GM18519 (cell line): ENCODE results near the gene FAM81A.
"Not testable (repeated sequence)": the region's sequence is repeated elsewhere in the genome, so short reads cannot be mapped to it uniquely, and the experiment has no call there.

ENCODE experiments used
- ATAC-seq: cut with Tn5 transposase; IDR thresholded peaks from one replicate; pipeline ENCODE4 v1.9.1; 2021; ENCODE audit warnings: mild to moderate bottlenecking, moderate library complexity; ENCODE audit not compliant: unreplicated experiment, low FRiP score

The FAM81A gene

DNA sequence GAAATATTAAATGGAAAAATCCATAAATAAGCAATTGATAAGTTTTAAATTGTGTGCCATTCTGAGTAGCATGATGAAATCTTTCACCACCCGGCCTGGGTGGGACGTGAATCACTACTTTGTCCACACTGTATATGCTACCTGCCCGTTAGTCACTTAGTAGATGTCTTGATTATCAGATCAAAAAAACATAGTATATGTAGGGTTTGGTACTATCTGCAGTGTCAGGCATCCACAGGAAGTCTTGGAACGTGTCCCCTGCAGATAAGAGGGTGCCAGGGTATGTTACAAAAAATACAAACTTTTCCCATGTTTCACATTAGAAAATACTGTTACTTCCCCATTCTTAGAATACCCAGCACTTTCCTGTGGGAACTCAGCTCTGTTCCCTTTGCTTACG is 35.2 kb downstream of the FAM81A start:
- ATAC-seq: no peak

DNA sequence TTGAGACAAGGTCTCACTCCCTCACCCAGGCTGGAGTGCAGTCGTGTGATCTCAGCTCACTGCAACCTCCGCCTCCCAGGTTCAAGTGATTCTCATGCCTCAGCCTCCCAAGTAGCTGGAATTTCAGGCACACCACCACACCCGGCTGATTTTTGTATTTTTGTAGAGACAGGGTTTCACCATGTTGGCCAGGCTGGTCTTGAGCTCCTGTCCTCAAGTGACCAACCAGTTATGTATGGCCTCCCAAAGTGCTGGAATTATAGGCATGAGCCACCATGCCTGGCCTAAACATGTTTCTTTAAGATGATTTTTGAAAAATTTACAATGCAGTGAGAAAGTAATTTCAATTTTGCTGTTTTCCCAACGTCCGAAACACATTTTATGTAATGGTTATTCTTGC is 37.2 kb downstream of the FAM81A start:
- not testable (repeated sequence) for ATAC-seq

DNA sequence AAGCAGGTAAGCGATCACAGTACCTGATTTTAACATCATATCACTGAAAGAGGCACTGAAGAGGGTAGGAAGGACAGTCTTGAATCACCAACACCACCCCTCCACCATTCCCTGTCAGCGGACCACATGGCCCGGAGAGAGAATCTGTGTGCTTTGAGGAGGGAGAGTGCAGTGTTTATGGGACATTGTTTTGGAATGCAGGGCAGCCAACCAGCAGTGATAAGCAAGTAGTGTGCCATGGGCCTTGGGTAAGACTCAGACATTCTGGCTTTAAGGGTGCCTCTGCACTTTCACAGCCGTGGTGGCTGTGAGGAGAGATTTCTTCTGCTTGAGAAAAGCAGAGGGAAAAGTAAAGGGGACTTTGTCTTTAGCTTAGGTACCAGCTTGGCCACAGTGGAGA is 46.4 kb downstream of the FAM81A start:
- ATAC-seq: no peak

DNA sequence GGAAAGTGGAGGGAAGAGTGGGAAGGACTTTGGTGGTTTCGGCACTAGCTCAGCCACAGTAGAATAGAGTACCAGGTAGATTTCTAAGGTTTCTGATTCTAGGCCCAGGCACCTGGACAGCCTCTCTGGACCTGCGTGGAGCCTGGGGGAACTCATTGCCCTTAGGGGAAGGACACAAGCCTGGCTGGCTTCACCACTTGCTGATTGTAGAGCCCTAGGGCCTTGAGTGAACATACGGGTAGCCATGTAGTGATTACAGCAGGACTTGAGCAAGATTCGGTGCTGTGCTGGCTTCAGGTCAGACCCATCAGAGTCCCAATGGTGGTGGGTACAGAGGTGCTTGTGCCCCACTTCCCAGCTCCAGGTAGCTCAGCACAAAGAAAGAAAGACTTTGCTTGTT is 47.0 kb downstream of the FAM81A start:
- no peak for ATAC-seq

DNA sequence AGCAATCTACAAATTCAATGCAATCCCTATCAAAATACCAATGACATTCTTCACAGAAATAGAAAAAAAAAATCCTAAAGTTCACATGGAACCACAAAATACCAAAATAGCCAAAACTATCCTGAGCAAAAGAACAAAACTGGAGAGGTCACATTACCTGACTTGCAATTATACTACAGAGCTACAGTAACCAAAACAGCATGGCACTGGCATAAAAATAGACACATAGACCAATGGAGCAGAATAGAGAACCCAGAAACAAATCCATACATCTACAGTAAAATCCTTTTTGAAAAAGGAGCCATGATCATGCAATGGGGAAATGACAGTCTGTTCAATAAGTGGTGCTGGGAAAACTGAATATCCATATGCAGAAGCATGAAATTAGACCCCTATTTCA is 51.5 kb downstream of the FAM81A start:
- not testable (repeated sequence) for ATAC-seq

DNA sequence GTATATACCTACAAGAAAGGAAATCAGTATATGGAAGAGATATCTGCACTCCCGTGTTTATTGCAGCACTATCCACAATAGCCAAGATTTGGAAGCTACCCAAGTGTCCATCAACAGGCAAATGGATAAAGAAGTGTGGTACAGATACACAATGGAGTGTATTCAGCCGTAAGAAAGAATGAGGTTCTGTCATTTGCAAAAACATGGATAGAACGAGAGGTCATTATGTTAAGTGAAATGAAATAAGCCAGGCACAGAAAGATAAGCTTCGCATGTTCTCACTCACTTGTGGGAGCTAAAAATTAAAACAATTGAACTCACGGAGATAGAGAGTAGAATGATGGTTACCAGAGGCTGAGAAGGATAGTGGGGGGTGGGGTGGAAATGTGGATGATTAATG is 53.1 kb downstream of the FAM81A start:
- ATAC-seq: no peak

DNA sequence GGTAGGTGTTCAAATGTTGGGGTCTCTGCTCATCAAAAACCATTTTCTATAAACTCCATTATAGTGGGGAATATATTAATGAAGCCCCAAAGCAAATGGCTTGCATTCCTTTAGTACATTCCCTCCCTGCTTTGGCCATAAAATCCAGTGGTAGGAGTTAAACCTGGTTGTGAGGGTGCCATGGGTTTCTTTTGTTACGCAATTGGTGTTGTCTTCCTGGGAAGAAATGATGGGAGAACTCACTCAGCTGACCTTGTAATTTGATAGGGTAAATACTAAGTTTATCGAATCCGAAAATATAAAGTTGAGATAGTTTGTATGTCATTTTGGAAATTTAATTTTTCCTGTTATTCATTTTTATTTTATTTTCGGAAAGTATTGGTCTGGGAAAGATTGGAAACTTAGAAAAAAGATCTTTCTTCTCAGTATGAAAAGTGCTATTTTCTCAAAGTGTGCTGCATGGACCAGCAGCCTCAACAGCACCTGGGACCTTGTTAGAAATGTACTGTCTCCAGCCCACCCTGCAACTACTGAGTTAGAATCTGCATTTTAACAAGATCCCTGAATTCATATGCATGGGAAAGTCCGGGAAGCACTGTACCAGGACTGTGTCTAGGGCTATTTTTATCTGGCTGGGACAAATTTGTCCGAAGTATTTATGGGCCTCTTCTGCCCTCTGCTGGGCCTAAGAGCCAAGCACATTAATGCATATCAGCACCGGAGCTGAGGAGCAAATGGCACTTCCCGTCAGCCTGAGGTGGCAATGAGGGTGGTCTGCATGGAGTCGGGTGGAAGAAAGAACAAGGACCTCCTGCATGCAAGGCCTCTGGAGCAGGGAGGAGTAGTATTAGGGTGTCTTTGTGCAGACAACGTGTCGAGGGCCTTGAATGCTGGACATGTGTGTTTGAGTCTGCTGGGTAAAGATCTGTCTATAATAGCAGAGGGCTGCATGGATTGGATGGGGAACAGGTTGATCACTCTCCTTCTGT is 54.7 kb downstream of the FAM81A start:
- no peak for ATAC-seq

DNA sequence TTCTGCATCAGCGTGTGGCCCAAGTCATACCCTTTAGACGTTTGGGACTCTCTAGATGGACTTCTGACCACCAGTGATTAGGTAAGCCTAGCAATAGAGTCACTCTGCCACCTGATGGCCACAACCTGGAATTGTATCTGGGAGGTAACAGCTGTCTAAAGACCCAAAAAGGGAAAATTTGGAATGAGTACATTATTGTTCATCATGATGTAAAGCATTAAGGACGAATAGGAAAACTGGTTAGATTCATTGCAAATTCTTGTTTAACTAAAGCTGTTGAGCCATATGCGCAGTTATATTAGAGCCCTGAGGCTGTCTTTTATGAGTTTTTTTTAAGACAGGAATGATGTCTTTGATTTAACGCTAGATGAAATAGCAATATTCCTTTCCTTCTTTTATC is 63.6 kb downstream of the FAM81A start:
- ATAC-seq: no peak

DNA sequence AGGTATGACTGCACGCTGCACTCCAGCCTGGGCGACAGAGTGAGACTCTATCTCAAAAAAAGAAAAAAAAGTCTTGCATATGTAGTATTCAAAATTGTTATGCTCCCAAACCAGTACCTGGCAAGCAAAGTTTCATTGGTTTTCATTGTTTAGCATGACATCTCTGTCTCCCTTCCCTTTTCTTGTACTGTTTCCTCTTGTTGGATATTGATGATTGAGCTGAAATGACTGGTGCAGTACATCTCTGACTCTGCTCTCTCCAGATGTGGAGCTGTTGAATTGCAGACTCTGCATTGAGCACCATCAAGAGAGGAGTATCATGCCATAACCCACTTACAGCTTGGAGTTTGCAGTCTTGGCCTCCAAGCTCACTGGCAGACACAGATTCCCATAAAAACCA is 77.2 kb downstream of the FAM81A start:
- ATAC-seq: no peak

DNA sequence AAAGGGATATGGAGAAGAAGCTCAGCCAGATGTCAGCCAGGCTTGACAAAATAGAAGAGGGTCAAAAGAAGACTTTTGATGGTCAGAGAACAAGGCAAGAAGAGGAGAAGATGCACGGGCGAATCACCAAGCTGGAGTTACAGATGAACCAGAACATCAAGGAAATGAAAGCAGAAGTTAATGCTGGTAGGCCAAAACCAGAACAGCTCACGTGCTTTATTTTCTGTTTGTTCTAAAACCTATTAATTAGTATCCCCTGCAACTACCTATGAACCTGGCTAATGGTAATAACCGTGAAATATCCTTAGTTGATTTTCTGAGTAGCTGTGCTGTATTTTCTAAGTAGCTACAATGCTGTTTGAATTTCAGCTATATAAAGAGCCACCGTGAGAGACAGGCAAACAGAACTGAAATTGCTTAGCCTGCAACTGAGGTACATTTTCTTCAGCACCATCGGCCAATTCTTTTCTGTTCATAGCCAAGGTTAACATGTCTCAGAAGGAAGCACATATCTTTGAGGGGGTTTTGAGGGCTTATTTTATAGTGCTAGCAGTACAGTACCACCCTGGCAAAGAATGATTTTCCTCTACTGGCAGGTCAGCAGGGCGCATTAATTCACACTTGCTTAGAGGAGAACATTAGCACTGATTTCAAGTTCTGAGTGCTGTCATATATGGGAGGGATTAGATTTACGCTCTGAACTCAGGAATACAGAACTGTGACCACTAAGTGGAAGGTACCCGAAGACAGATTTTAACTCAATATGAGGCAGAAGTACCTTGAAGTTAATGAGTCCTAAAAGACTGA is 78.9 kb downstream of the FAM81A start:
- ATAC-seq: no peak

DNA sequence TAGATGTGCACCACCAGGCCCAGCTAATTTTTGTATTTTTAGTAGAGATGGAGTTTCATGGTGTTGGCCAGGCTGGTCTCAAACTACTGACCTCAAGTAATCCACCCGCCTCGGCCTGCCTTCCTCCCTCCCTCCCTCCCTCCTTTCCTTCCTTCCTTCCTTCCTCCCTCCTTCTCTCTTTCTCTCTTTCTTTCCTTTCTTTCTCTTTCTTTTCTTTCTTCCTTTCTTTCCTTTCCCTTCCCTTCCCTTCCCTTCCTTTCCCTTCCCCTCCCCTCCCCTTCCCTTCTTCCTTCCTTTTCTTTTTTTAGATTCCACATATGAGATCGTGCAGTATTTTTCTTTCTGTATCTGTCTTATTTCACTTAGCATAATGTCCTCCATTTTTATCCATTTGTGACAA is 81.3 kb downstream of the FAM81A start:
- ATAC-seq: no peak

DNA sequence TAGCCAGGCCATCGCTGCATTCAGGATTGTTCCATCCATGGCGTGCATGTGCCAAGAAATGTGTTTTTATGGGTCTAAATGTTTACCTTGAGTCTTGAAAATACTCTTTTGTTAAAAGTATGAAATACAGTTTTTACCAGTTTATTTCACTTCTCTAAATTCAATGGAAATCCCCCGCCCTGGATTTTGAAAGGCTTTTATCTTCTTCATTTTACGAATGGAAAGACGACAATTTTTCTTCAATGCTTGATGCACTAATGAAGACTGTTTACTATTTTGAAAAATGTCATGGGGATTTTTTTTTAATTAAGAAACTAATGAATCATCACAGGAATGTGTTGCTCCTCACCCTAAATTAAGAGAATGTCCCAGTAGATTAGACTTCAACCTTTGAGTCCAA is 83.5 kb downstream of the FAM81A start:
- no peak for ATAC-seq

DNA sequence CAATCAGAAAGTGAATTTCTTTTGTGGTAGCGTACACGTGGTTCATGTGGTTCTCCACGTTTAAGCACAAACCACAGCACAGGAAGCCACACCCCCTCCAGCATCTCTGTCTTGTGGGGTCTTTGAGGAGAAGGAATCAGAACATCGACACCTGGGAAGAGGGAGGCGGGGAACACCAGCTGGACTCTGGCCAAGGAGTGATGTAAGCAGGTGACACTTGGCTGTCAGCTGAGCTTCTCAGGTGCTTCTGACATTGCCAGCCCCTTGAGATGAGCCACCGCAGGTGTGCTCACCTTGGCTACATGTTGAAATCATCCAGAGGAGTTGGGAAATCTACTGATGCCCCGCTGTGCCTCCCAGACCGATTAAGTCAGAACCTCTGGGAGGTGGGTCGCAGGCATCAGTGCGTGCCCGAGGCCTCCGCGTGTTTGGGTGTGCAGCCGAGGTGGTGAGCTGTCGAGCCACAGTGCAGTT is 85.0 kb downstream of the FAM81A start:
- no peak for ATAC-seq

DNA sequence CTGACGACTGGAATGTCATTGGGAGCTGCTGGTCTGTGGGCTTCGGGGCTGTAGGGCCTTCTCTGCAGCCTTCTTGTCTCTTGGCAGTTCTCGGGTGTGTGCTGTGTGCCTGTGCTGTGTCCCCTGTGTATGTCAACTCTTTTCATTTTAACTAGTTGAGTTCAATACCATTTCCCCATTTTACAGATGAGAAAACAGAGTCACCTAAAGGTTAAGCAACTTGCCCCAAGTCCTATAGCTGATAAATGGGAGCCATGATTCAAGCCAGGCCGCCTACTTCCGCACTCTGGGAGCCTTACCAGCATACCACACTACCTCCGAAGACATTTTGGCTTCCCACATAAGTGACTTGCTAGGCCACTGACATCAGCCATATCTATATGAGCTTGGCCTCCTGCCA is 85.7 kb downstream of the FAM81A start:
- no peak for ATAC-seq

DNA sequence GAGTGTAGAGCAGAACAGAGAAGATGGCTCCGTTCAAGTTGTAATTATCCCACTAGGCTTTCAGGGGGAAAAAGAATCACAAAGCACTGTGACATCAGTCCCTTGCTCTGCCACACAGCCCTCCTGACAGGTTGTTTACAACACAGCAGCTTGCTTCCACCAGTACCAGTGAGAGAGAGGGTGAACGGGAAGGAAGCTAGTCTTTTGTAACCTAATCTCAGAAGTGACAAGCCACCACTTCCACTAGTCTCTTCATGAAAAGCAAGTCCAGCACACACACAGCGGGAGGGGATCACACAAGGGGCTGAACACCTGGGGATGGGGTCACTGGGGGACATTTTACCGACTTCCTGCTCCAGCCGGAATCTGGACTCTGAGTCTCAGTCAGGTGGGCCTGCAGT is 86.3 kb downstream of the FAM81A start:
- no peak for ATAC-seq

DNA sequence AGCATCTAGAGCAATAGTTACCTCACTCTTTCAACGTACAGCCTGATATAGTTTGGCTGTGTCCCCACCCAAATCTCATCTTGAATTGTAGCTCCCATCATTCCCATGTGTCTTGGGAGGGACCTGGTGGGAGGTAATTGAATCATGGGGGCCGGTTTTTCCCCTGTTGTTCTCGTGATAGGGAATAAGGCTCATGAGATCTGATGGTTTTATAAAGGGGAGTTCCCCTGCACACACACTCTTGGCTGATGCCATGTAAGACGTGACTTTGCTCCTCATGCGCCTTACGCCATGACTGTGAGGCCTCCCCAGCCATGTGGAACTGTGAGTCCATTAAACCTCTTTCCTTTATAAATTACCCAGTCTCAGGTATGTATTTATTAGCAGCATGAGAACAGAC is 88.5 kb downstream of the FAM81A start:
- ATAC-seq: not testable (repeated sequence)

DNA sequence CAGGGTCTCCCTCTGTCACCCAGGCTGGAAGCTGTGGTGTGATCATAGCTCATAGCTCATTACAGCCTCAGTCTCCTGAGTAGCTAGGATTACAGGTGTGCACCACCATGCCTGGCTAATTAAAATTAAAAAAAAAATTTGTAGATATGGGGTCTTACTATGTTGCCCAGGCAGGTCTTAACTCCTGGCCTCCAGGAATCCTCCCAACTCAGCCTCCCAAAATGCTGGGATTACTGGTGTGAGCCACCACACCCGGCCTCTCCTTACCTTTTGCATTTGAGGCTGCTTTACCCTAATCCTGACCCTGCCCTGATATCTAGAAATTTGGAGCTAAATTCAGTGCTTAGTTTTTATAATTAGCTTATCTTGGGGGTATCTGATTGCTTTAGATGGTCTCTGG is 90.4 kb downstream of the FAM81A start:
- no peak for ATAC-seq

DNA sequence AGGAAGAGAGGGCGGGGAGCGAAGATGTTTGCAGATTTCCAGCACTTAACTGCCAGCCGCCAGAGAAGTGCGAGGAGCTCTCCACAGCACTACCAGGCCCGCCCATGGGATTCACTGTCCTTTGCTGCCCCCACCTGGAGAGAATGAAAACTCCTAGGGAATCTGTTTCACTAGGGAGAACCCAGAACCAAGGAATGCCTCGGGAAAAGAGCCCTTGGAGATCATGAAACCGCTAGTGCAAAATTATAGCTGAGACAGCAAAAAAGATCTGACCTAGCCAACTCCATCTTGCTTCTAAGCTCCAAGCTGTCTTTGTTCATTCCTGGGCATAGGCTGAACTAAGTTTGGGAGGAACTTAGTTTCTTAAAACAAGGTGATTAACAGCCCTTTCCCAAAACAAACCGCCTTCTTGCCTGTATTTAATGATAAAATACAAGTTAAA is 91.0 kb downstream of the FAM81A start:
- no peak for ATAC-seq

DNA sequence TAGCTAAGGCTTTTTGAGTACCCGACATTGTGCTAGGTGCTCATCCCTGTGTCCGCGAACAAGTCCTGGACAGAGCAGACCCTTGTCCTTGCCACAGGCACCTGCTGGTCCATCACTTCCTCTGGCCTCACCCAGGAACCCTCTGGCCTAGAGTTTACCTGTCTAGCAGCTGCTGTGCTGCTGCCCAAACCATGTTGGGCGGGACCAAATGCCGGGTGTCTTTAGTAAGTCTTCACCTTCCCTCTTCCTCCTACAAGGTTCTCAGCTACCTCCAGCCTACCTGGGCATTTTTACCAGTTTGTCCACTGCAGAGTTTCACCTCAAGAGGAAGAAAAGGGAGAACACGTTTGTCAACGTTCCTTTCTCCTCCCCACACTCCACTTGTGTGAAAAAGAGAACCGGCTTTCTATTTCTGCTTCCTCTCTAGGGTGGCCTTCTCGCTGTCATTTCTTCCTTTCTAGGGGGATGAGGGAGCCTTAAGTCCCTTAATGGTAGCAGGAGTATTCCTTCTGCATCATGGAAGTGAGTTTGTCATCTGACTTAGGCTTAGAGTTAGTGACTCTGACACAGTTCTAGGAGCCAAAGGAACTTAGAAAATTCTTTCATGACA is 93.2 kb downstream of the FAM81A start:
- ATAC-seq: no peak

DNA sequence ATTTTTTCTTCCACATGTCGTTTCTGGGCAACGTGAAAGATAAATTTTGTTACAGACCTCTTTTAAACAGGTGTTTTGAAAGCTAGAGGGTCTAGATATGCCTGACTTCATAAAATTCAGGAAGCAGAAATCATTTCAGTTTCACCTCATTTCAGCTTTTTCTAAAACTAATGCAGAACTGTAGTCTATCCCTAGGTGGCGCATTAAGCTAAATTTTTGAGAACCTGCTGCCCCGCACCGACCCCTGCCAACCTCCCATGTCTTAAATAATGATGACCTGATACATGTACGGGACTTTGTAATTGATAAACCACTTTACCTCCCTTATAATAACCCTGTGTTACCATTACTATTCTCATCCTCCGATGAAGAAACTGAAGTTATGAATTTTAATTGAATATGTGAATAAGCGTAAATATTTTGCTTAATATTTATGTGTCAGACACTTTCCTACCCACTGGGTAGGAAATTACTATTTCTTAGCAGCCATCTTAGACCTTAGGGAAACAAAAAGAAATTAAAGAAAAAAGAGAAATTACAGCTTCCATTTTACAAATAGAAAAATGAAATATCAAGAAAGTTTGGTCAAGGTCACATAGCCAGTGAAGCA is 94.9 kb downstream of the FAM81A start:
- ATAC-seq: no peak

DNA sequence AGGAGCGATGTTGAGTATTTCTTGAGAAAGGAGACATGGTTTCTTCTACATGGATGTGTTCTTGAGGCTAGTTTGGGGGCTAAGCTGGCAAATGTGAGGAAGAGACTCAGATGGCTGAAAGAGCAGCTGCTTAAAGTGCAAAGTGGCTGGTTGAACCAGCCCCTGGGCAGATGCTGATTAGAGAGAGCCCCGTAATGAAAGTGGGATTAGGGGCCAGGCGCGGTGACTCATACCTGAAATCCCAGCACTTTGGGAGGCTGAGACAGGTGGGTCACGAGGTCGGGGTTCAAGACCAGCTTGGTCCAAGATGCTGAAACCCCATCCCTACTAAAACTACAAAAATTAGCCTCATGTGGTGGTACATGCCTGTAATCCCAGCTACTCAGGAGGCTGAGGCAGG is 98.6 kb downstream of the FAM81A start:
- no peak for ATAC-seq
